NOMO-1 treated with dmso at 0.1 percent for 144 hours (cell line): ENCODE data around the gene PRM1.
A peak's percentile ranks its signal among the peaks of the same experiment; 100 is the strongest.

Source experiments
- DNase-seq: peaks from one replicate; lab custom pipeline; 2025; ENCODE audit not compliant: unreplicated experiment; lab: John Stamatoyannopoulos, UW

PRM1 gene, protein sequence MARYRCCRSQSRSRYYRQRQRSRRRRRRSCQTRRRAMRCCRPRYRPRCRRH

DNA sequence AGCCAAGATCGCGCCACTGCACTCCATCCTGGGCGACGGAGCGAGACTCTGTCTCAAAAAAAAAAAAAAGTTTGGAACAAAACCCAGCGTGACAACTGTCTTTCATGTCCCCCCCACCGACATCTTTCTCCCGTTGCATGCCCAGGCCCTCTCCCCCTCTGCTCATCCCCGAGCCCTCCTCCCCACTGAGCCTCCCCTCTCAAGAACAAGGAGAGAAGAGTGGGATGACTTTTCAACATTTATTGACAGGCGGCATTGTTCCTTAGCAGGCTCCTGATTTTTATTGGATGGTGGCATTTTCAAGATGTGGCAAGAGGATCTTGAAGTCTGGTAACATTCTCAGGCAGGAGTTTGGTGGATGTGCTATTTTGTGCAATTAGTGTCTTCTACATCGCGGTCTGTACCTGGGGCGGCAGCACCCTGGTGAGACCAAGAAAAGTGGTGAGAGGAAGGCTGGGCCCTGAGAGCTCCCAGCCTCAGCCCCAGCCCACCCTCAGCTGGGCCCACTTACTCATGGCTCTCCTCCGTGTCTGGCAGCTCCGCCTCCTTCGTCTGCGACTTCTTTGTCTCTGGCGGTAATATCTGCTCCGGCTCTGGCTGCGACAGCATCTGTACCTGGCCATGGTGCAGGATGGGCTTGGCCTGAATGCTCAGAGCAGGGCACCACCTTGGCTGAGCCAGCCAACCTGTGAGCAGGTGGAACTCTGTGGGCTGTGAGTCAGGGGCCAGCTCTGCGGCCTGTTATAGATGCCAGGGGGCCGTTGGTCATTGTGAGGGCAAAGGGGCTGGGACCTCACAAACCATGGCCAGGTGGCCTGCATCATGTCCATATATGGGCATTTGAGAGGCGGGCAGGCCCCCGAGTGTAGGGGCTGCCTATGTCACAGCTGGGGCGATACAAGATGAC is at the start of gene PRM1:
Gene PRM1, minus strand, starts transcription at position 715 of the 907 bp plus-strand sequence. Its CDS starts 92 bp downstream, at position 623.
- DNase-seq: no peak

DNA sequence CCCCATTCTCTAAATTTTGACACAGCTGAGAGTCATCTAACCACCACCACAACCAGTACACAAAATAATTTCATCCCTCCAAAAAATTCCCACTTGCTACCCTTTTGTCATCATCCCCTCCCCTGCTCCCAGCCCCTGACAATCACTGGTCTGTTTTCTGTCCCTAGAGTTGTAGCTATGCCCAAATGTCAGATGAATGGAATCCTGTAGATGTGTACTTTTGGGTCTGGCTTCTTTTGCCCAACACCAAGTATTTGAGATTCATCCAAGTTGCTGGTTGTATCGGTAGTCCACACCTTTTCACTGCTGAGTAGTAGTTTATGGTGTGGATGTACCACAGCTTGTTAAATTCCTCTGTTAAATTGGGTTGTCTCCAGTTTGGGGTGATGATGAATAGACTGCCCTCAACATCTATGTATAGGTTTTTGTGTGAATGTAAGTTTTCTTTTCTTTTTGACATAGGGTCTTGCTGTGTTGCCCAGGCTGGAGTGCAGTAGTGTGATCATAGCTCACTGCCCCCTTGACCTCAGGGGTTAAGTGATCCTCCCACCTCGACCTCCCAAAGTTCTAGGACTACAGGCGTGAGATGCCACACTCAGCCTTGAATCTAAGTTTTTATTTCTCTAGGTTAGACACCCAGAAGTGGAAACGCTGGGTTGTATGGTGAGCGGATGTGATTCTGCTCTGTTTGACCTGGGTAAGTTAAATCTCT is 49.6 kb upstream of the PRM1 start:
- DNase-seq: no peak

DNA sequence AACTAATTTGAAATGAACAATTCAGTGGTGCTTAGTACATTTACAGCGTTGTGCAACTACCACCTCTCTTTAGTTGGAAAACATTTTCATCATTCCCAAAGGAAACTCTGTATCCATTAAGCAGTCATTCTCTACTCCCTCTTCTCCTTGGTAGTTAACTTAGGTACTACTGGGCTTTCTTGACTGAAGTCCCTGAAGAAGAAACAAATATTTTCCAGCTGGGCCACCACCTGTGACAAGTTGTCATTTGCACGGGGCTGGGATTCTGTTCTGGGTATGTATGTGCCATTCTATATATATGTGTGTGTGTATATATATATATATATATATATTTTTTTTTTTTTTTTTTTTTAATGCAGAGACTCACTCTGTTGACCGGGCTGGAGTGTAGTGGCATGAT is 48.8 kb upstream of the PRM1 start:
- no peak for DNase-seq

DNA sequence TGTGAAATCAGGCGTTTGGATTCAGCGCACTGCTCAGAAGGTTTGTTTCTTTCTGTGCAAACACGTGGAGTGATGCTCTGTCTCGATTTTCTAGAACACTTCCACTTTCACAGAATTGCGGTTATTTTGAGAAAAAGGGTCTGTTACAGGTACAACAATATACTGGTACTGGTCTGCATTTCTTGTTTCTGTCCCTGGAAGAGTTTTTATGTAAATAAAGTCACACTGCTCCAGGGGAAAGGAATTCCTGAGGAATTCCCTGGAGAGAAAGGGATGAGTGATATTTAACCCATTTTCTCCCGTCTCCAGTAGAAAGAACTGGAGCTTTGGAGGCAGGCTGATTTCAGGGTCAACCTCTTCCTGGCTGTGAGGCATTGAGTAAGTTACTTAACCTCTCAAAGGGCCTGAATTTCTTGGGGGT is 48.0 kb upstream of the PRM1 start:
- DNase-seq: no peak

DNA sequence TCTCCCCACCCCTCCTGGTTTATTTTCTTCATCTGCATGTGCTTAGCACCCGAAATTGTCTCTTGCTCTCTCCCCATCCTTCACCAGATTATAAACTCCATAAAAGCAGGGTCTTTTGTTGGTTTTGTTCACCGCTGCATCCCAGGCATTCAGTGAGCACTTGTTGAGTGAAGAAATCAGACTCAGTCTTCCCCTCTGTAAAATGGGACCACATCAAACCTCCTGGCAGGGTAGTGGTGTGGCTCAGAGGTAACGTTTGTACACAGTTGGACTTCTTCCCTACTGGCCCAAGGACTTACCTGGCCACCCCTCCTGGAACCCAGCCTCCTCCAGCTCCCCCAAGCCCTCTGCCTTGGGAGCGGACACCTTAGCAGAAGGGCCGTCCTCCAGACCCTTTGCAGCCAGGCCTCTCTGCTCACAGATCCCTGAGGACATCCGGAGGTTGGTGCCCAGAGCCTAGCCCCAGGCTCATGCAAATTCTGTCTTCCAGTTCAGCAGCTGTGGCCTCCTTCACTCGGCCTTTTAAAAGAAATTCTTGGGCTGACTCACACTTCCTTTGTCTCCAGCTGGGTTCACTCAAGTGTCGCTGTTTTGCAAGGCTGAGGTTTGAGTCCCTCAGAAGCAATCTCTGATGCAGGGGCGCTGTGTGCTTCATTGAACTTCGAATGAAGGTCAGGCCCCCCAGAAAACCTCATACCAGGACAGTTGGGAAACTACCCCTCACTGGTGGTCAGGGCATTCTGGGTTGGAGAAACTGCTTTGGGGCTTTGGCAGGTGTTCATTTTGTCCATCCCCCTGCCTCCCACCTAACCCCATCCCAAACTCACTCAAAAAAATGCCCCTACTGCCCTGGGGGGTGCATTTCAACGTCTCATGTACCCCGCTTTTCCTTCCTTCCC is 47.3 kb upstream of the PRM1 start:
- peak; percentile 90 for DNase-seq

DNA sequence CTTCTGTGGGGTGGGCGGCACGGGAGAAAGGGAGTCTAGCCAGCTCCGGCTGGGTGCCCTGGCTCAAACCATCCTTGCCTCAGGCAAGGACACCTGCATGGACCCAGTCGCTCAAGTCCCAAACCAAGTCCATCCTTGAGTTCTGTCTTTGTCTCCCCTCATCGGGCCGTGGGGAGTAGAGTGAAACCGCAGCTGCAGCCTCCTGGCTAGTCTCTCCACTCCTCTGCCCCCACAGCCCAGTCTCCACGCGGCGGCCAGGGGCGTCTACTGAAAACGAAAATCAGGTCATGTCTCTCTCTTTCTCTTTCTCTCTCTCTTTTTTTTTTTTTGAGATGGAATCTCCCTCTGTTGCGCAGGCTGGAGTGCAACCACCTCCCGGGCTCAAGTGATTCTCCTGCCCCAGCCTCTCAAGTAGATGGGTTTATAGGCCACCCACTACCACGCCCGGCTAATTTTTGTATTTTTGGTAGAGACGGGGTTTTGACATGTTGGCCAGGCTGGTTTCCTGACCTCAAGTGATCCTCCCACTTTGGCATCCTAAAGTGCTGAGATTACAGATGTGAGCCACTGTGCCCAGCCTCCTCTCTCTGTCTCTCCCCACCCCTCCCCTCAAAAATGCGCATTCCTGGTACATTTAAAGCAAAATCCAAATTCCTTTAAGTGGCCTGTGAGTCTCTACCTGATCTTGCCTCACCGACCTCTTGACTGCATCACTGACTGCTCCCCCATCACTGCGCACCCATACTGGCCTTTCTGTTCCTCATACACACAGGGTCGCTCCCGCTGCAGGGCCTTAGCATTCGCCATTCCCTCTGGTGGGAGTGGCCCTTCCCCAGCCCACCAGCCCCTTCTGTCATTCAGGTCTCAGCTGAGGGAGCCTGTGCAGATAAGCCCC is 46.4 kb upstream of the PRM1 start:
- DNase-seq: no peak

DNA sequence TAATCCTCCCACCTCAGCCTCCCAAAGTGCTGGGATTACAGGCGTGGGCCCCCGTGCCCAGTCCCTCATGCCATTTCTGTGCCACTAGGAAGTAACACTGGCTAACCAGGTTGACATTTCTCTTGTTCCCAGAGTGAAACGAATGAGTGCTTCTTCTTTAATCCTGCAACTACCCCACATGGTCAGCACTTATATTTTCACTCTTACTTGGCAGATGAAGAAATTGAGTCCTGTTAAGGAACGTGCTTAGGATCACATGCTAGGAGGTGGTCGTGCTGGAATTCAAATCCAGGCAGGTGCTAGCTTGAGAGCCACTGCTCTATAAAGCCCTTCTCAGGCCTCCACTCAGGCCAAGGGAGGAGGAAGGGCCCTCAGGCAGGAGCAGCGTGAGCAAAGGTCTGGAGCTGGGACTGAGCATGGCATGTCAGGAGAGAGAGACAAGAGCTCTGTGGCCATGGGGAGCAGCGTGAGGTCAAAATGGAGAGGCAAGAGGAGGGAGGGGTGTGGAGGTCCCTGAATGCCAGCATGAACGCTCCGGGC is 45.7 kb upstream of the PRM1 start:
- no peak for DNase-seq

DNA sequence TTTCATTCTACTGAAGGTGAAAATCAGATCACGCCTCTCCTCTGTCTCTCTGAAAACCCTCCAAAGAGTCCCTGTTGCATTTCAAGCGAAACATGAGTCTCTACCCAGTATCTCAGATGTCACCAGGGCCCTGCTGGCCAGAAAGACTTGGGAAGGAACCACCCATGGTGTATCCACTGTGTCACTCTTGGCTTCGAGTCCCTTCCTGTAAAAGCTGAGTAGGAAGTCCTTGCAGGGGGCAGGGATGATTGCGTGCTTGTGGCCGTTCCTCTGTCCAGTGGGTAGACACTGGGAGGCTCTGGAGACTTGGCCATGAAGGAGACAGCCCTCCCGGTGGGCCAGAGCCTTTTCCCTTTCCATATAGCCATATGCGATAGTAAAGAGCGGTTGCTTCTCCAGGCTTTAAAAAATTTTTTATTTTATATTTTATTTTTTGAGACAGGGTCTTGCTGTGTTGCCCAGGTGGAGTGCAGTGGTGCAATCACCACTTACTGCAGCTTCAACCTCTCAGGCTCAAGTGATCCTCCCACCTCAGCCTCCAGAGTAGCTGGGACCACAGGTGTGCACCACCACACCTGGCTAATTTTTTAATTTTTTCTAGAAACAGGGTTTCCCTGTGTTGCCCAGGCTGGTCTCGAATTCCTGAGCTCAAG is 45.1 kb upstream of the PRM1 start:
- no peak for DNase-seq

DNA sequence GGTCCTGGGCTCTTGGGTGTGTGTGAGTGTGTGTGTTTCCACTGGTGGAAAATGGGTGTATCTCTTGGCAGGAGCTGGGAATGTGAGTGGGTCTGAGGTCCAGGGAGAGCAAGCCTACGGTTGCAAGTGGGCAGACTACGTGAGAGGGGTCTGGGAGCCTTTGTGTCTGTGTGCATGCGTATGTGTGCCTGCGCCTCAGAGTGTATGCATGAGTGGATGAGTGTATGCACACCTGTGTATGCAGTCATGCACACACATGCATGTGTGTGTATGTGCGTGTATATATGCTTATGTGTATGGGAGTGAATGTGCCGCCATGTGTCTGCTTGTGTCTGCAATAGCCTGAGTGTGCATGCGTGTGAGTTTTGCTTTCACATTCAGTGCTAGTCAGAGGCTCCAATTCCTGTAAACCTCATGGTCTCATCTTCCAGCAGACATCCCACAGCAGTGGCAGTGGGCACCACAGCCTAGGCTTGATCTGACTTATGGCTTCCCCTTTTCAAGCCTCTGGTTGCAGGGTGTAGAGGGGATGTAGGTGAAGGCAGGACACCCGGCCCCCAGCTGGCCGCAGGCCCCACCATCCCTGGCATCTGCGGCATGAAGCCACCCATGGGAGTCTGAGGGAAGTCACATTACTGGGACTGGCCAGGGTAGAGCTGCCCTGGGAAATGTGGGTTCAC is 44.4 kb upstream of the PRM1 start:
- DNase-seq: no peak

DNA sequence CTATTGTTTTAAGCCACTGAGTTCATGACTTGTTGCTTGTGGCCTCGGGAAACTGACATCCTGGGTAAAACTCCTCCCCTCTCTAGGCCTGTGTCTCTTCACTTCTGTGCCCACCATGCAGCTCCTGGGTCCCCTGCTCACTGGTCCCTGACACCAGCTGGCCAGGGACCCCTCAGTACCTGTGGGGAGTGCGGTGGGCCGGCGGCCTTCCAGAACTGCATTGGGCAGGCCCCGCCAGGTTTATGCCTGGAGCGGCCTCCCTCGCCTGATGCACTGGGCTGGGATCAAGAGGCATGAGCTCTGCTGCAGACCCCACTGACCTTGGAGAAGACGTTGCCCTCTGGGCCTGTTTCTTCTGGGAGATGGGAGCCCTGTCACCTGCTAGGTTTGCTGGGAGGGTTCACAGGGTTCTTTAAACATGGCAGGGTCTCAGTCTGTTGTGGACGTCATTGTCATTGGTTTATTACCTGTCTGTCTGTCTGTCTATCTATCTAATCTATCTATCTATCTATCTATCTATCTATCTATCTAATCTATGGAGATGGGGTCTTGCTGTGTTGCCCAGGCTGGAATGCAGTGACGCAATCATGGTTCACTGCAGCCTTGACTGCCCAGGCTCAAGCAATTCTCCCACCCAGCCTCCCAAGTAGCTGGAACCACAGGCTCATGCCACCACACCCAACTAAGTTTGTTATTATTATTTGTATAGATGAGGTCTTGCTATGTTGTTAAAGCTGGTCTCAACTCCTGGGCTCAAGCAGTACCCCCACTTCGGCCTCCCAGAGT is 42.6 kb upstream of the PRM1 start:
- DNase-seq: no peak

DNA sequence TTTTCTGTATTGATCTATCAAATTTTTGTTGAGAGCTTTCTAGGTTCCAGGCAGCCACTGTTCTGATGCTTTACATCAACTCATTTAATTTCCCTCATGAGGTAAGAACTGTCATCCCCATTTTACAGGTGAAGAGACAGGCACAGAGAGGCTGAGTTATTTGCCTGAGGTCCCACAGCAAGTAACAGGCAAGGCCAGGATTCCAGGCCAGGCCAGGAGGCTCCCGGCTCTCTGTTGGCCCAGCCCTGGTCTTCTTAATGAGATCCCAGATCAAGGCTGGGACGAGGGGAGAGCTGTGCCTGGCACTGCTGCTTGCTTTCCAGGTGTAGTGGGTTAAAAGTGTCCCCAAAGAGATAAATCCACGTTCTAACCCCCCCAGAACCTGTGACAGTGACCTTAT is 41.7 kb upstream of the PRM1 start:
- DNase-seq: no peak

DNA sequence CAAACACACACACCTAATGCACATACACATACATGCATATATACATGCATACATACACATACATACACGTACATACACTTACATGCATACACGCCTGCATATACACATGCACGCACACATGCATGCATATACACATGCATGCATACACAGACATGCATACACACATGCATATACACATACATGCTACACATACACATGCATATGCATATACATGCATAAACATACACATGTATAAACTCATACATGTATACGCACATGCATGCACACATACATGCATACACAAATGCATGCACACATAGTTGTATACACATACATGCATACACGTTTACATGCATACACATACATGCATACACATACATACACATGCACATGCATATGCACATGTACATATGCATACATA is 40.5 kb upstream of the PRM1 start:
- no peak for DNase-seq

DNA sequence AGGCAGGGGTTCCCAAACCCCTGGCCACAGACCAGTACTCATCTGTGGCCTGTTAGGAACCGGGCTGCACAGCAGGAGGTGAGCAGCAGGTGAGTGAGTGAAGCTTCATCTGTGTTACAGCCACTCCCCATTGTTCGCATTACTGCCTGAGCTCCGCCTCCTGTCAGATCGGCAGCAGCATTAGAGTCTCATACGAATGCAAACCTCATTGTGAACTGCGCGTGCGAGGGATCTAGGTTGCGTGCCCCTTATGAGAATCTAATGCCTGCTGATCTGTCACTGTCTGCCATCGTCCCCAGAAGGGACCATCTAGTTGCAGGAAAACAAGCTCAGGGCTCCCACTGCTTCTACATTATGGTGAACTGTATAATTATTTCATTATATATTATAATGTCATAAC is 39.0 kb upstream of the PRM1 start:
- DNase-seq: no peak

DNA sequence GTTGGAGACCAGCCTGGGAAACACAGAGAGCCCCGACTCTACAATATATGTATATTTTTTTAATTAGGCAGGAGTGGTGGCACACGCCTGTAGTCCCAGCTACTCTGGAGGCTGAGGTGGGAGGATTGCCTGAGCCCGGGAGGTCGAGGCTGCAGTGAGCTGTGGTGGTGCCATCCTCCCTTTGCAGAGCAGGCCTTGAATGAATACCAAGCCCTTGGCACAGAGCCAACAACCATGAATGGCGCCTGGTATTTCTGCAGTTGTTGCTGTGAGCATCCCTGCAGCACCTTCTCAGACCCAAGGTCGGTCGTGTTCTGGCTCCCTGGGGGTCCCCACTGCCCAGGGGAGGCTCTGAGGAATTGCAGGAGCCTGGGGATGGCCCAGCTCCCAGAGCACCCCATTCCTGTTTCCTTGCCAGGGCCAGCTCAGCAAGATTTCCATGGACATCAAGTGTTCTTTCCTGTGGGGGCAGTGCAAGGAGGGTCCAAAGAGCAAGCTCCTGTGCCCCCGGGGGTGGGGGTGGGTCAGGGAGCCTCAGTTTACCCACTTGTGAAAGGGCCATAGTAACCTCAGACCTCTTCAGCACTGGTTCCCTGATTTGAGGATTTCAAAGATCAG is 38.5 kb upstream of the PRM1 start:
- DNase-seq: no peak

DNA sequence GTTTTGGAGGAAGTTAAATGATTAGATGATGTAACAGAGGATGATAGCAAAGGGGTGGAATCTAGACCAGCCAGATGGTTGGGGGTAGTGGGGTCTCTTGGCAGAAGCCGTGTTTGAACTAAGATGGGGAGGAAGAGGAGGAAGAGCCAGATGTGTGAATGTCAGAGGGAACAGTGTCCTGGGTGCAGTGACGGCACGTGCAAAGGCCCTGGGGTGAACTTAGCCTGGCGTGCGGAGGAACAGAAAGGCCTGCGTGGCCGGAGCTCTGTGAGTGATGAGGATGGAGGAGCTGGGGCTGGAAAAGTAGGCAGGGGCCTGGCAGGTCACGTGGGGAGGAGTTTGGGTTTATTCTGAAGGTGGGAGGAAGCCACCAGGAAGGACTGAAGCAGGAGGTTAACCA is 37.7 kb upstream of the PRM1 start:
- no peak for DNase-seq

DNA sequence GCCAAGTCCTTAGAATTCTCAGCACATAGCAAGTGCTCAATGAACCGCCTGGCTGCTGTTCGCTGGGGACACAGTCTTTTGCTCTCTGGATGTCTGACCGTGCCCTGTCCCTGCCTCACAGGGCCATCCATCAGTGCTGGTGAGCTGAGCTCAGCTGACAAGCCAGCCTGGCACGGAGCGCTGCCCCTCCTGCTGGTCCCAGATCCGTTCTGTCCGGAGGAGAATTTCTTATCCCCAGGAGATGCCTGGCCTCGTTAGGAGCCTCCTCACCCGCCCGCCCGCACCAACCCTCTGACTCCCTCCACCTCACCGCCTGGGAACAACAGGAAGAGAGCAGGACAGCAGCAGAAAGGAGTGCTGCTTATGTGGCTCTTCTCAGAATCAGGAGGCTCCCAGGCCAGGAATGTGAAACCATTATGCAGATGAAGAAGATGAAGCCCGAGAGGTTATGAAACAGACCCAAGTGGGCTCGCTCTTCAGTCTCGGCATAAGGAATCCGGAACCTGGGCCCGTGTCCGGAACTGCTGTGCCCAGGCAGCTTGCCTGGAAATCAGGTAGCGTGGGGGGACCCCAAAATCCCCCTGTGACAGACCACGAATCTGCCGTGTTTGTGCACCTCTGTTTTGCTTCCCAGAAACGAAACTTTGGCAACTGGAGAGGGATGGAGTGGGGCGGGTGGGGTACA is 35.3 kb upstream of the PRM1 start:
- DNase-seq: no peak

DNA sequence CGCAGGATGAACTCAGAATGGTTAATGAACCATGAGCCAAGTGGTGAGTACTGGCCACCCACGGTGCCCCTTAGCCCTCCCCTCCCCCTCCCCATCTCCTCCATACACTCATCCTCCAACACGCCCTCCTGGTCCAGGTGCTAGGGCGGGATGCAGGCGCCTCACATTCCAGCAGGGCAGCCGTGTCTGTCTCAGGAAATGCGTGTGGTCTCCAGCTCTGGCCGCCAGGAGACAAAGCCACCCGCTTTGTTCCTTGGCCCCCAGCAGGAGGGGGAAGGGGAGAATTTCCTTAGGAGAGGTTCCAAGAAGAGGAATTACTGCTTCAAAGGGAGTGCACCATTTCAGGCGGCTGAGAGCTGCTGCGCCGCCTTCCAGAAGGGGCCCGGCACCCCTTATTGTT is 34.4 kb upstream of the PRM1 start:
- DNase-seq: no peak
